ENCODE results near the gene GPRC5B. TPM values are rescaled to one million over a fixed set of nuclear protein-coding genes. Genes with fewer than 3 reads are reported as not detected.

GPRC5B gene
- total and polyA plus RNA-seq, 2 donors (not counting 3 experiments of a cell fraction or from before 2014, with no cell fraction given), result 42.3 TPM

GRCh38 chr16:19851476-19851875 is 33.2 kb downstream of the GPRC5B start:
- Histone ChIP-seq H3K4me3 (replicated peaks in 1 of 3; ENCODE audit: insufficient read depth in 1 of 3, low read depth in 1 of 3, low read length in 3 of 3) (no peak overlapping the region), H3K9ac (replicated peaks; ENCODE audit: extremely low read depth, insufficient read depth, low read length) (no peak overlapping the region), H3K4me1 (ENCODE audit: control insufficient read depth, extremely low read depth, insufficient read depth, low read length) (peaks cover 8% of the 10 kb centered on the region), H3K36me3 (ENCODE audit: control insufficient read depth in 2 of 2, extremely low read depth in 1 of 2, insufficient read depth in 2 of 2, low read length in 2 of 2) (no peaks in the 10 kb centered on the region), H3K9me3 (replicated peaks; ENCODE audit: control insufficient read depth, insufficient read depth, low read length) (no peaks in the 10 kb centered on the region), H3K79me2 (ENCODE audit: control insufficient read depth, insufficient read depth, low read length) (no peaks in the 10 kb centered on the region), H3K4me2 (ENCODE audit: insufficient read depth, low read length) (no peak overlapping the region), H4K20me1 (replicated peaks; ENCODE audit: control insufficient read depth, extremely low read depth, insufficient read depth, low read length) (no peaks in the 10 kb centered on the region), H2AFZ (ENCODE audit: low read depth, low read length) (no peak overlapping the region), H3K27me3 (ENCODE audit: control insufficient read depth in 2 of 2, insufficient read depth in 2 of 2, low read length in 2 of 2) (no peaks in the 10 kb centered on the region), H3K9me1 (replicated peaks; ENCODE audit: control insufficient read depth, extremely low read depth, insufficient read depth, low read length) (no peaks in the 10 kb centered on the region), H3K27ac (ENCODE audit: insufficient read depth, low read depth, low read length) (no peak overlapping the region)
- no peak for TF ChIP-seq EZH2 (IDR thresholded peaks at IDR 0.05; ENCODE audit: borderline replicate concordance, low read depth, low read length, severe bottlenecking)
- no peak for TF ChIP-seq POLR2AphosphoS5 (IDR thresholded peaks at IDR 0.05; ENCODE audit: insufficient read depth, low read depth, low read length)
- no peak for TF ChIP-seq JUN (IDR thresholded peaks at IDR 0.05; ENCODE audit: borderline replicate concordance, insufficient read depth, insufficient read length, low read depth)
- no peak for TF ChIP-seq GATA2 (IDR thresholded peaks at IDR 0.05; ENCODE audit: insufficient read depth, insufficient read length, low read depth, low read length)
- no peak for TF ChIP-seq MAX (IDR thresholded peaks at IDR 0.05; ENCODE audit: insufficient read depth, insufficient read length)
- no peak for TF ChIP-seq FOS (IDR thresholded peaks at IDR 0.05; ENCODE audit: borderline replicate concordance, insufficient read depth, low read length)
- TF ChIP-seq MYC (IDR thresholded peaks at IDR 0.05; ENCODE audit: low read depth, low read length), result no peak
- no peak for TF ChIP-seq POLR2A (IDR thresholded peaks at IDR 0.05; ENCODE audit: low read depth, low read length)
- TF ChIP-seq CTCF (IDR thresholded peaks at IDR 0.05; ENCODE audit: extremely low read depth in 1 of 2, insufficient read depth in 1 of 2, low read depth in 1 of 2, low read length in 2 of 2), result no peak
- DNase-seq (ENCODE audit: low read depth, low spot score), result peak; percentile 25
- ChIA-PET CTCF (interaction anchor here (1.2 kb wide), 2 partner anchors 8 to 250 kb away, joined by 3 to 5 read pairs; no protein-coding TSS in a partner anchor), POLR2A (interaction anchor here (0.6 to 1.0 kb wide), 2 partner anchors 373 to 1669 kb away, joined by 3 to 5 read pairs; no protein-coding TSS in a partner anchor)
- peak; percentile 58 for FAIRE-seq
- intact Hi-C loops (cut with micrococcal nuclease) (no loop called here), dilution Hi-C loops (cut with MboI; ENCODE audit: extremely low pct_ligation_motif_present, low sequenced_read_pairs) (no loop called here)
- no TSS peak for BruUV-seq (replicated peaks)

Measured in endothelial cell of umbilical vein (primary cell).